NOMO-1 treated with DMSO at 0.1 percent for 48 hours (cell line): ENCODE results near the gene HMCN1.

Source experiments
- DNase-seq: peaks from one replicate; lab custom pipeline; 2025; ENCODE audit not compliant: unreplicated experiment; lab: John Stamatoyannopoulos, UW

The HMCN1 gene

DNA sequence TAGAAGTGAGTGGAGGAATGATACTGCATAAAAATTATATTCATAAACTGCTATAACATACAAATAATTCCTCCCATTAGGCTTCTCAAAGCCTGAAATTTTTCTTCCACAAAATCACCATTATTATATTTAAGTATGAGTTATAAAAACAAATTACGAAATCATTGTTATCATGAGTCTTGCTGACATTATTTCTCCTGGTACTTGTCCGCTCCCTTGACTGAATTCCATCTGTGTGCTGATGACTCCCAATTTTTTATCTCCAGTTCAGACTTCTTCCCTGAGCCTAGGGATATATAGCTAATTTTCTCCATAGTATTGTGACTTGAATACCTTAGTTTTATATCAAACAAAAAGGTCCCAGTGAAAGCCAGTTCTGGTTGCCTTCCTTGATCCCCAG is 268.2 kb downstream of the HMCN1 start:
- DNase-seq = no peak

DNA sequence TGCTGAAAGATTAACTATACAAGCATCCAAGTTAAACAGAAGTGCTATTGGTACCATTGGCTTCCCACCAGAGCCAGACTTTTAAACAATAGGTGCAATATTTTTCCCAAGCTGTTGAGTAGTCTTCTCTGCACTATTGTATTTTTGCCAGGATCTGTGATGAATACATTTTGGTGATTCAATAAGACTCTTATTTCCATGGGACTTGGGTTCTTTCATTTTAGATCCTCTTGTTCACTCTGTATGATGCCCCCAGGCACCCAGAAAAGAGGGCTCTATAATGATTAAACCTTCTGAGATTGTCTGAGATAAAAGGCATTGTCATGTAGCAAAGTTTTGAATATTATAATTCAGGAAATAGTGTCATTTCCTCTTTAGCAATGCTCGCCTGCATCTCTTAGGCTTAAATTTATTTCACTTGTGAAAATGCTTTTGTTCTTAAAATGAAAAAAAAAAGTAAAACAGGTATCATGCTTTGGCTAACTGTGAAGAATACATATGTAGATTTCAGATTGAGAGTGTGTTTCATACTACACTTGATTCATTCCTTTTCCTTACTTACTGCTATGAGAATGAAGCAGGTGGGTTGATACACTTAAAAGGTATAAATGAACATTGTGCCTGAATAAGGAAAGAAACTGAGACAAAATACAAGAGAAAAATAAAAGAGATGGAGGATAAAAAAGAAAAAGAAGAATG is 275.0 kb downstream of the HMCN1 start:
- DNase-seq = no peak

DNA sequence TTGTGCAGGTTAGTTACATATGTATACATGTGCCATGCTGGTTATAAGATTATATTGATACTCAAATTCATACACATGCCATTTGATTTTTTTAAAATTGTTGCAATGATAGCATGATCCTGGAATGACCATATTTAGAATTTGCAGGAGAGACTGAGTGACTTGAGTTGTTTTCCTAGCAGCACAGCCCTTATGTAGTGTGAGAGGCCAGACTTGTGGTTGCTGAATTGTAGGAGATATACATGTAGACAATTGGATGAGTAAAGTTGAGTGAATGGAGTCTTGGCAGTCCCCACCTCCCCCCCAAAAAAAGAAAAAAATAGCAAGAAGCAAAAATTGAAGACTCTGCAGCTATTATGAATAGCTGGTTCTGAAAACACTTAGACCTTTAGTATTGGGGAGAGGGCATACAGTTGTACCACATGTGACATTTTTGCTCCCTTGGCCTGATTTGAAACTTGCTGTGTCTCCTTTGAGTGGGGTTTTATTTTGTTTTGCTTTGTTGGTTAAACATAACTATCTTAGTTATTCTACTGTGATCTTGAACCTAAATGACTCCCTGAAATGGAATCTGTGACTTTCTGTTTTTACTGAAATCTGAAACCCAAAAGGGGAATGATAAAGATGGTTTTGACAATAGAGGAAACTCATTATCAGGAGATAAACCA is 280.3 kb downstream of the HMCN1 start:
- no peak for DNase-seq

GRCh38 chr1:186016856-186017255 is 282.7 kb downstream of the HMCN1 start:
- no peak for DNase-seq

GRCh38 chr1:186022184-186022583 is 288.0 kb downstream of the HMCN1 start:
- DNase-seq = no peak

GRCh38 chr1:186026946-186027345 is 292.8 kb downstream of the HMCN1 start:
- no peak for DNase-seq

DNA sequence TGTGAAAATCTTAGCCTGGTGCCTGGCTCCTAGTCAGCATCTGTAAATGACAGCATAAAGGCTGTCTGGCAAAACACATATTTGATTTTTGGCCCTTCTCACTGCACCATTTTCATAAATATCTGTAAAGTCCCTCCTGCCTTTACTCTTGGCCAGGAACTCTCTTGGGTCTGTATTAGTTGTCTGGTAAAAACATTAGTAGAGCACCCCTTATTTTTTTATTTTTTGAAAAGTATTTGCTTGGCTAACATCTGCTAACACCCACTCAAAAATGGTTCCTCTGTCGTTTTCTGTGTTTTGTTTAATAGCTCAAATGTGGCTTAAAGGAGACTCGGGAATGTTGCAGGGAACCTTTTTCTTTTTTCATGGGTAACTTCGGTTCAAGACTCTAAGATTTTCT is 293.4 kb downstream of the HMCN1 start:
- no peak for DNase-seq

DNA sequence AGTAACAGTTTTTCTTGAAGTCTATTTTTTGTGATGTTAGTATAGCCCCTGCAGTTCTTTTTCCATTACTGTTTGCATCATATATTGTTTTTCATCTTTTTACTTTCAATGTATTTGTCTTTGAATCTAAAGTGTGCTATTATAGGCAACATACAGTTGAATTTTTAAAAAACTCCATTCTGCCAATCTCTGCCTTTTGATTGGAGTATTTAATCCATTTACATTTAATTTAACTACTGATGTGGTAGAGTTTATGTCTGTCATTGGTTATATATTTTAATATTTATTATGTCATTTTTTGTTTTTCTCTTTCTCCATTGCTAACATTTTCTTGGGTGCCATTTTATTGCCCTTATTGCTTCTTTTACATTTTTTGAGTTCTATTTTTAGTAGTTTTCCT is 296.3 kb downstream of the HMCN1 start:
- DNase-seq = no peak

- no peak for DNase-seq
Measured at GRCh38 chr1:186033847-186034271, 299.7 kb downstream of the HMCN1 start.

- no peak for DNase-seq
Measured at GRCh38 chr1:186042230-186042629, 308.0 kb downstream of the HMCN1 start.

DNA sequence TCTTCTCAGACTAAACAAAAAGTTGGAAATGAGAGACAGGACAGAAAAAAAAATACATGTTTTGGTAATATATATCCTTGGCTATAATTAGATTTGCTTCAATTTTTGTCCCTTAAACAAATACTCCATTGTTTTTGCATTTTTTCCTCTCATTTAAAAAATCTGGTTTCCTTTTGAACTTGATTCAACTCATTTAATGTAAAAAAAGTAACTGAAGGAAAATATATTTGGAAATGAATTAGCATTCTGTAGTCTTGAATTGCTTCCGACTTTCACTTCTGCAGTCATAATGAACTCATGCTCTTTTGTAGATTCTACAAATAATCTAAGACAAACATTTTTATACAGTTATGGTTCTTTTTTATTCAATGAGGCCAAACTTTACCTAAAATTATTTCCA is 309.1 kb downstream of the HMCN1 start:
- no peak for DNase-seq

- no peak for DNase-seq
Measured at GRCh38 chr1:186044079-186044685, 310.0 kb downstream of the HMCN1 start.

- no peak for DNase-seq
Measured at GRCh38 chr1:186046437-186047211, 312.4 kb downstream of the HMCN1 start.

DNA sequence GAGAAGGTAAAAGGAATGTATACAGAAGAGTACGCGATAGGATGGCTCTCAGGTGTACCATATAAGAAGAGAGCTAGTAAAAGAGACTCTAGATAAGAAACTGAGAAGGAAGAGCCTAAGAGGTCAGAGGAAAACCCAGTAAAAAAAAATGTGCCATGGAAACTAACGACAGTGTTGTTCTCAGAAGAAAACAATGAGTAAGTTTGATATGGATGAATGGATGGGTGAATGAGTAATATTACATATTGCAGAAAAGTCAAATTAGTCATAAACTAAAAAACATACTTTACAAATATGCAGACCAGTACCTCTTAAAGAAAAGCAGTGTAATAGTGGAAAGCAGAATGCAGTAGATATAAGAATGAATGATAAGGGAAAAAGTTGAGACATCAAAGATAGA is 316.2 kb downstream of the HMCN1 start:
- no peak for DNase-seq

- DNase-seq = no peak
Measured at GRCh38 chr1:186054003-186054402, 319.8 kb downstream of the HMCN1 start.

GRCh38 chr1:186054932-186055331 is 320.7 kb downstream of the HMCN1 start:
- DNase-seq = no peak

DNA sequence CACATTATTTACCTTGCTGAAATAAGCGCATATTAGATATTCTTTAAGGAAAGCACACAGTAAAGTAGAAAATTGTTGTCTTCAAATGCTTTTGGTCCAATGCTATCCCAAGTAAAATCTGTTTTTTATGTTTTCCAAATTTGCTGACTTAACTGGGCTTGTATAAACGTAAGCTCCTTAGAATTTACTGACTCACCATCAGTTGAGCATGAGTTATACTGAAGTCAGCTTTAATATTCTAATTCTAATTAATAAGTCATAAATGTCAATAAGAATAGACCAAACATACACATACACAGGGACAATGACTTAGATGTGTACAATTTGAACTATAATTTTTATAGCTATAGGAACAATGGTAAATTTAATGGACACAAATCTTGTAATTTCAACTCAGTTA is 321.7 kb downstream of the HMCN1 start:
- DNase-seq = no peak

GRCh38 chr1:186057086-186057485 is 322.9 kb downstream of the HMCN1 start:
- no peak for DNase-seq

DNA sequence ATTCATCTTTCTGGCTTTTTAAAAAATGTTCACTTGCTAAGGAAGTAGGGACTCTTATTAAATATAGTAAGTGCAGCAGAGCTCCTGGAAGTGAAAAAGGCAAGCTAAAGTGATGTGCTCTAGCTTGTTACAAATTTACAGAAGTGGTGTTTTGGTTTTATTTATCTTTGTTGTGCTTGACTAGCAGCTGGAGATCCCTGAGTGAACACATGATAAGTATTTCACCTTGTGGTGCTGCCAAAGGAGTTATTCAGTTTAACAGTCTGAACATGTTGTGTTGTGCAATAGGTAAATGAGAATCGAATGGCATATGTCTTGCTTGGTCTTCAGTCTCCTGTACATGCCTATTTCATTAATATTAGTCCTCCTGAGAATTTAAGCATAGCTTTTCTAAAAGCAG is 325.1 kb downstream of the HMCN1 start:
- DNase-seq = no peak

DNA sequence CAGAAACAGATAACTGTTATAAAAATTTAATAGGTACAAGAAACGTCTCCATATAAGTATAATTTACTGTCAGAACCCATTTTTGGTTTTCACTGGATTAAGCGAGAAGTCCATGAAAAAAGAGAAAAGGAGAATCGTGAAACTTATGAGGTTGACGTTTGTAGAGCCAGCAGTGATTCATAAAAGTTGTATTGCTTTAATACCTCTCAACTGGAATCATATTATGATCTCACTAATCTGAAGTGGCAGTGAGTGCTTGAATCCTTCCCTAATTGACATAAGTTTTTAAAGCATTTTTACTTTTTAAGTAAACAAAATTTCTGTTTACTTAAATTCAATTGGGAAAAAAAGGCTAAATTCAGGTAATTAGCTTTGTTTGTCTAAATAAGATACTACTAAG is 325.6 kb downstream of the HMCN1 start:
- DNase-seq = no peak

DNA sequence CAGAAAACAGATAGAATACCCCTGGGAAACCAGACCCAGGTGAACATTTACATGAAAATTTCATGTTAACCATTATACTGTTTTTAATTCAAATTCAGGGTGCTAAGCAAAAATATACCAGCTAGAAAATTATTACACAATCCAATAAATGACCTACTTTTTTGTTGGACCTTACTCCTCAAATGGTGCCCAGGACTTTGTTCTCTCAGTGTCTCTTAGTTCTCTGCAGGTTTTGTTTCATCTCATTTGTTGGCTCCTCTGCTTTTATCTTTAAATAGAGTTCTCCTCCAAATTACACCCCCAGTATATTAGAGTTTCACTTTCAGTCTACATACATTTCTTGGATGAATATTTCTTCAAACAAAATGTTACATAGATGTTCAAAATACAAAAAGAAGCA is 326.0 kb downstream of the HMCN1 start:
- DNase-seq = no peak
